Heart left ventricle (tissue), 13 donors: ENCODE data around the gene NCAM1.

Experiments
- POLR2A ChIP-seq, 2 donors: fragments of 450-650 bp; IDR thresholded peaks; one replicate each; pipeline ENCODE4 v1.6.1; 2017; ENCODE audit warnings: antibody characterized with exemption in 2 of 2, mild to moderate bottlenecking in 2 of 2, moderate library complexity in 2 of 2
- TF ChIP-seq, protein P1 (sequence below), 12 donors: fragments of 200-600 bp; sonication (generic) in 4 of 12; IDR thresholded peaks; one replicate each; pipeline versions ENCODE4 v1.5.0 to v1.8.0; 2018 to 2022; ENCODE audit warnings: antibody characterized with exemption in 12 of 12, mild to moderate bottlenecking in 5 of 12
- donor health status: ischemic (EF 13 %, LVEDD 7.1; RV severe dilation, severe dysfunction).
- donor health status: DM: no; HTN: yes; CAD: no.
- donor health status: DM: no; HTN: no; CAD: no.
- donor health status: ischemic (EF 25% LVEDD 6.9; RV normal size, moderate dysfunction).
- donor health status: ischemic (EF 25% LVEDD 5.7; RV mildly dilated, moderate dysfunction).
- donor health status: ischemic (EF 35%, LVEDD 5.7; RV mildly dilated, moderate dysfunction).
- donor health status: nonischemic (EF 11% LVEDD 7.7; RV severe dilation, severe dysfunction).
- donor health status: DM: yes; HTN: yes; CAD: no.
- donor health status: PGD.
- donor health status: ischemic (EF 29% LVEDD 5.4; RV normal size, mild dysfunction).
- donor health status: nonischemic (EF 23%, LVEDD 6.1; RV moderate dilation, normal function).

DNA sequence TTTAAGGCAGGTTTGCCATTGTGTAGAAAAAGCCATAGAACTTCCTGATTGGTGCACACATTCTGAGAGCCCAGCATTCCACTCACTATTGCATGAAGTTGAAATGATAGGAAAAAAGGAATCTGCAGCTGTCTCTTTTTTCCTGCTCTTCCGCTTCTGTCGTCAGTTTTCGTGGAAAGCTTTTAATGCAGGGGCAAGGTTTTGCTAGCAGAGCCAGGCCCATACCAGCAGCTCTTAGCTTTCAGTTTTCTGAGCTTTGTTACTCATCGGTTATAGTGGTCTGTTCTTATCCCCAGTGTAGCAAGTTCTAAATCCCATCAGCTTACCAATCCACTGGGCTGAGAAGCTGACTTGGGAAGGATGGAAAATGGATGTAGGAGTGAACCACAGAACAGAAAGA, 190.3 kb downstream of the NCAM1 start:
- TF ChIP-seq, protein P1, sequence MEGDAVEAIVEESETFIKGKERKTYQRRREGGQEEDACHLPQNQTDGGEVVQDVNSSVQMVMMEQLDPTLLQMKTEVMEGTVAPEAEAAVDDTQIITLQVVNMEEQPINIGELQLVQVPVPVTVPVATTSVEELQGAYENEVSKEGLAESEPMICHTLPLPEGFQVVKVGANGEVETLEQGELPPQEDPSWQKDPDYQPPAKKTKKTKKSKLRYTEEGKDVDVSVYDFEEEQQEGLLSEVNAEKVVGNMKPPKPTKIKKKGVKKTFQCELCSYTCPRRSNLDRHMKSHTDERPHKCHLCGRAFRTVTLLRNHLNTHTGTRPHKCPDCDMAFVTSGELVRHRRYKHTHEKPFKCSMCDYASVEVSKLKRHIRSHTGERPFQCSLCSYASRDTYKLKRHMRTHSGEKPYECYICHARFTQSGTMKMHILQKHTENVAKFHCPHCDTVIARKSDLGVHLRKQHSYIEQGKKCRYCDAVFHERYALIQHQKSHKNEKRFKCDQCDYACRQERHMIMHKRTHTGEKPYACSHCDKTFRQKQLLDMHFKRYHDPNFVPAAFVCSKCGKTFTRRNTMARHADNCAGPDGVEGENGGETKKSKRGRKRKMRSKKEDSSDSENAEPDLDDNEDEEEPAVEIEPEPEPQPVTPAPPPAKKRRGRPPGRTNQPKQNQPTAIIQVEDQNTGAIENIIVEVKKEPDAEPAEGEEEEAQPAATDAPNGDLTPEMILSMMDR (IDR thresholded peaks at IDR 0.05), result no peak
- no peak for TF ChIP-seq POLR2A (IDR thresholded peaks at IDR 0.05)
